Left ventricle myocardium superior (tissue), 1 donor: ENCODE measurements around the gene PHPT1. TPM values are rescaled to one million over a fixed set of nuclear protein-coding genes. Genes with fewer than 3 reads are reported as not detected.
"Not testable (repeated sequence)": the region's sequence is repeated elsewhere in the genome, so short reads cannot be mapped to it uniquely, and the experiment has no call there.

ENCODE experiments used
- ATAC-seq: fragments of 200-7000 bp; cut with Tn5 transposase; one replicate; pipeline ENCODE4 v1.9.1; 2020; ENCODE audit warnings: mild to moderate bottlenecking, moderate library complexity
- DNase-seq: peaks from one replicate; pipeline ENCODE4 v3.0.0-alpha.2; 2020
- intact Hi-C: fragments of 100-400 bp; cut with micrococcal nuclease; formaldehyde crosslinking; loops from one replicate; pipeline ENCODE4 v1.11.0; 2022
- total RNA-seq: library from RNA; stranded (reverse); fragmentation: NEBNext Ultra II Directional; extraction: Animal tissue kit (Norgen Biotek cat#: 25700); gene quantifications from one replicate; pipeline ENCODE4 v1.2.1, GENCODE V29; 2021
- donor health status: DM: no; HTN: yes; CAD: no; lungs with severe emphysema.

PHPT1 gene
- total RNA-seq, 1 donor from 2014 or later = 357 TPM

- ATAC-seq = no peak
- DNase-seq = peak; percentile 41
- intact Hi-C loops = no loop called here
These were observed 6.4 kb downstream of the PHPT1 start for GRCh38 chr9:136855461-136856078.

GRCh38 chr9:136856079-136856476 lies 6.9 kb downstream of the PHPT1 start:
- ATAC-seq = no peak
- peak; percentile 27 for DNase-seq
- intact Hi-C loops = no loop called here

- ATAC-seq = no peak
- intact Hi-C loops = no loop called here
- DNase-seq = no peak
These were observed 7.4 kb downstream of the PHPT1 start for GRCh38 chr9:136856541-136857141.

- no peak for ATAC-seq
- intact Hi-C loops = no loop called here
- DNase-seq = peak; percentile 24
These were observed 8.0 kb downstream of the PHPT1 start for GRCh38 chr9:136857166-136857565.

- peak; percentile 30 for DNase-seq
These were observed 8.6 kb downstream of the PHPT1 start for GRCh38 chr9:136857581-136858412.

GRCh38 chr9:136858452-136858843 lies 9.2 kb downstream of the PHPT1 start:
- intact Hi-C loops = no loop called here
- ATAC-seq (no peak), DNase-seq (no peak)

More at GRCh38 chr9:136857581-136858412, 8.6 kb downstream of the PHPT1 start:
- ATAC-seq = no peak
- intact Hi-C loops = no loop called here

- DNase-seq (peak; percentile 85), ATAC-seq (peak; percentile 67)
- intact Hi-C loops = no loop called here
These were observed 9.9 kb downstream of the PHPT1 start for GRCh38 chr9:136858844-136859757.

GRCh38 chr9:136860529-136860928 lies 11.3 kb downstream of the PHPT1 start:
- DNase-seq = peak; percentile 20
- intact Hi-C loops = no loop called here
- ATAC-seq = no peak

GRCh38 chr9:136860933-136861873 lies 12.0 kb downstream of the PHPT1 start:
- intact Hi-C loops = no loop called here

GRCh38 chr9:136861874-136862457 lies 12.8 kb downstream of the PHPT1 start:
- ATAC-seq (no peak), DNase-seq (no peak)
- intact Hi-C loops = no loop called here

More at GRCh38 chr9:136860933-136861873, 12.0 kb downstream of the PHPT1 start:
- DNase-seq = peak; percentile 22
- no peak for ATAC-seq

GRCh38 chr9:136862849-136863622 lies 13.8 kb downstream of the PHPT1 start:
- intact Hi-C loops = no loop called here
- no peak for ATAC-seq
- peak; percentile 23 for DNase-seq

- ATAC-seq (no peak), DNase-seq (no peak)
- intact Hi-C loops = no loop called here
These were observed 14.5 kb downstream of the PHPT1 start for GRCh38 chr9:136863623-136864273.

GRCh38 chr9:136865041-136865767 lies 16.0 kb downstream of the PHPT1 start:
- peak; percentile 1 for ATAC-seq
- intact Hi-C loops = no loop called here
- DNase-seq = no peak

- DNase-seq = peak; percentile 48
- ATAC-seq = peak; percentile 31
- intact Hi-C loops = no loop called here
These were observed 16.5 kb downstream of the PHPT1 start for GRCh38 chr9:136865768-136866103.

GRCh38 chr9:136866898-136867421 lies 17.8 kb downstream of the PHPT1 start:
- ATAC-seq, DNase-seq, intact Hi-C loops: not testable (repeated sequence)

- ATAC-seq (no peak), DNase-seq (peak; percentile 20)
- intact Hi-C loops = no loop called here
These were observed 18.3 kb downstream of the PHPT1 start for GRCh38 chr9:136867480-136867879.
